HG02571 (cell line): ENCODE data around the gene TFAP2C.
"Not testable (repeated sequence)": the region's sequence is repeated elsewhere in the genome, so short reads cannot be mapped to it uniquely, and the experiment has no call there.

Source experiments
- ATAC-seq: cut with Tn5 transposase; IDR thresholded peaks from one replicate; pipeline ENCODE4 v1.9.1; 2021; ENCODE audit warnings: mild to moderate bottlenecking, moderate library complexity; ENCODE audit not compliant: unreplicated experiment

The TFAP2C gene

GRCh38 chr20:56637576-56637975 lies 8.5 kb downstream of the TFAP2C start:
- no peak for ATAC-seq

GRCh38 chr20:56646599-56646998 lies 17.5 kb downstream of the TFAP2C start:
- no peak for ATAC-seq

- ATAC-seq = no peak
Measured at GRCh38 chr20:56653211-56653610, 24.1 kb downstream of the TFAP2C start.

- ATAC-seq = no peak
Measured at GRCh38 chr20:56656632-56657031, 27.5 kb downstream of the TFAP2C start.

GRCh38 chr20:56657879-56658278 lies 28.8 kb downstream of the TFAP2C start:
- ATAC-seq = no peak

GRCh38 chr20:56658341-56658947 lies 29.3 kb downstream of the TFAP2C start:
- ATAC-seq = not testable (repeated sequence)

DNA sequence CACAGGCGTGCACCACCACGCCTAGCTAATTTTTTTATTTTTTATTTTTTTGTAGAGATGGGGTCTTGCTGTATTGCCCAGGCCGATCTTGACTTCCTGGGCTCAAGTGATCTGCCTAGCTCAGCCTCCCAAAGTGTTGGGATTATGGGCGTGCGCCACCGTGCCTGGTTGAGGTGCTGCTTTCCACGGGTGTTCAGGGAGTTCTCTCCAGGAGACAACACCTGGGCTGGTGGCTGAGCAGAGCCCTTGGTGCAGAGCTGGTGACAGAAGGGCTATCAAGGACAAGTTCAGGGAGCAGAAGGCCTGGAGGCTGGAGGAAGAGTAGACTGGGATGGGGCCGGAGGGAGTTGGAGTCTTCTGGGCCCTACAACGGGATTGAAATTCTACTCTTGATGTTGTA lies 34.6 kb downstream of the TFAP2C start:
- no peak for ATAC-seq

DNA sequence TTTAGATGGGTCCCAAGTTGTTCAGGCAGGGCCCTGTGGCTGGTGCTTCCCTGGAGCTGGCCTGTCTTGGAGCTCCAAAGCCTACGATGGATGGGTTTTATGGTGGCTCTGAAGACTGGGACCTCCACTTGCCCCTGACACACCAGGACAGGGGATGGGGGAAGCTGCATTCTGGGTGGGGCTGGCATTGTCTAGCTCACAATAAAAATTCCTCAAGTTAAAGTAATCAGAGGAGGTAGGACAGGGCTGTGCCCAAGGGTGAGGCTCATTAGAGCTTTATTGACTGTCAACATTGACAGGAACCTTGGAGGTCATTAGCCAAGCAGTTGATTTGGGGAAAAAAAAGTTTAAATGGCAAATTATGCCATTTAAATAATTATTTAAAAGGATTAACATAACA lies 35.7 kb downstream of the TFAP2C start:
- no peak for ATAC-seq

- ATAC-seq = no peak
Measured at GRCh38 chr20:56665806-56666205, 36.7 kb downstream of the TFAP2C start.

DNA sequence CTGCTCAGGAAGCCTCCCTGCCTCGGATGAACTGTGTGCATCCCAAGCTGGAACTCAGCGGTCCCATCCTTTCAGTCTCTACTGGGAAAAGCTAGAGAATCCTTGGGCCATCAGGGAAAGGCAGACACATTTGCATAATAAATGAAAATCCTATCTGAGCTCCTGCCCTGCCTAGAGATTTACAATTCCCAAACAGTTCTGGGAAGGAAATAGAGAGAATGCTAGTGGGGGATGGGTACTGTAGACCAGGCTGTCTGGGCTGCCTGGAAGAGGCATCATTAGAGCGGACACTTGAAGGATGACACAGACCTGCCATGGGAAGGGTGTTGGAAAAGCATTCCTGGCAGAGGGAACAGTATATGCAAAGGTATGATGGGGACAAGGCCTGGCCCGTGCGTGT lies 44.3 kb downstream of the TFAP2C start:
- ATAC-seq = no peak

GRCh38 chr20:56676001-56676400 lies 46.9 kb downstream of the TFAP2C start:
- no peak for ATAC-seq

GRCh38 chr20:56676679-56677078 lies 47.6 kb downstream of the TFAP2C start:
- ATAC-seq = no peak

GRCh38 chr20:56683077-56683865 lies 54.2 kb downstream of the TFAP2C start:
- ATAC-seq = no peak

- no peak for ATAC-seq
Measured at GRCh38 chr20:56685879-56686278, 56.8 kb downstream of the TFAP2C start.

DNA sequence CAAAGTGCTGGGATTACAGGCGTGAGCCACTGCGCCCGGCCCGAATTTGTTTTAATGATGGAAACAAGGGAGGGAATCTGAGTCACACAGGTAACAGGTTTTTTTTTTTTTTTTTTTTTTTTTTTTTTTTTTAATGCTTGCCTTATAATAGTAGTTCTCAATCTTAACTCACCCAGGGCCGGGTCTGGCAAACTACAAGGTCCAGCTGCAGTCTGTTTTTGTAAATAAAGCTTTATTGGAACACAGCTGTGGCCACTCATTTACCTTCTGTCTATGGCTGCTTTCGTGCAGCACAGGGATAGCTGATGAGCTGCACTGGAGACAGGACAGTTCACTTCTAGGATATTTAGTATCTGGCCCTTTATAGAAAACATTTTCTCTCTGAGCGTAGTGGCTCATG lies 58.0 kb downstream of the TFAP2C start:
- ATAC-seq = no peak

- no peak for ATAC-seq
Measured at GRCh38 chr20:56688106-56688505, 59.0 kb downstream of the TFAP2C start.
